ENCODE measurements around the gene SSH2.

Gene SSH2

GRCh38 chr17:29633886-29634285, 296.1 kb downstream of the SSH2 start:
- no peak for DNase-seq (ENCODE audit: low read depth)
- no peak for TF ChIP-seq CTCF (conservative IDR thresholded peaks at IDR 0.05; ENCODE audit: low read depth, low read length)
- H3K4me3 ChIP-seq (ENCODE audit: low read depth, low read length), result no peak overlapping the region

GRCh38 chr17:29630630-29631193, 299.3 kb downstream of the SSH2 start:
- TF ChIP-seq CTCF (conservative IDR thresholded peaks at IDR 0.05; ENCODE audit: low read depth, low read length), result no peak
- no peak for DNase-seq (ENCODE audit: low read depth)
- H3K4me3 ChIP-seq (ENCODE audit: low read depth, low read length), result no peak overlapping the region

DNA sequence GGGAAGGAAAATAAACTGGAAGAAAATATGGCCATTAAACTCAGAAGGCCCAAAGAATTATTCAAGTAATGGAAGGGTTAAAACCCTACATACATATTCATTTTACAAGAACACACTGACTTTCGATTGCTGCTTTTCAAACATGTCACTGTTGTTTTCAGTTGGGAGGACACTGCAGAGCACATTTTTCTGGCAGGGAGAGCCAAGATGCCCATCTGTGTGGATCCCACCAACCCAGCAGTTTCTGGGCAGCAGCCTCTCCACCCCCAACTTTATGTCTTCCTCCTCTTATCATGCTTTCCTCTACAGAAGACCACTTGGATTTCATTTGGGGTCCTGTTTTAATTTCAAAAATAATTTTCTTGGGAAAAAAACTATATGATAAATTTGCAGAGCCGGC, 300.2 kb downstream of the SSH2 start:
- DNase-seq (ENCODE audit: low read depth), result no peak
- no peak for TF ChIP-seq CTCF (conservative IDR thresholded peaks at IDR 0.05; ENCODE audit: low read depth, low read length)
- H3K4me3 ChIP-seq (ENCODE audit: low read depth, low read length), result no peak overlapping the region

DNA sequence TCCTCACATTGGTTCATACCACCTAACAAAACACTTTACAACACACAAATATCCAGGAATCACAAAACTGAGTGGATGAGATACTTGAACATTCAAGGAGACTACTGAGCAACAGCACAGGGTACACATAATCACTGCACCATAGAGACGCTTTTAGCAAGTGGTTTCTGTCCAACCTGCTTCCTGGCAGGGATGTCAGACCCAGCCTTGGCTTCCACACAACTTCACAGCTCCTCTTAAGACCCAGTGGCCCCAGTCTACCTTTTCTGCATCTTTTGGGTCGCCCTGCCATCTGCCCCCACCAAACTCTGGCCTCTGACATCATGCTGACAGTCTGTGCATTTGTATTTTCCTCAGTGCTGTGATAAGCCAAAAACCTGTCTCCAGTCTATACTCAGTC, 301.4 kb downstream of the SSH2 start:
- DNase-seq (ENCODE audit: low read depth), result no peak
- no peak for TF ChIP-seq CTCF (conservative IDR thresholded peaks at IDR 0.05; ENCODE audit: low read depth, low read length)
- no peak overlapping the region for H3K4me3 ChIP-seq (ENCODE audit: low read depth, low read length)

DNA sequence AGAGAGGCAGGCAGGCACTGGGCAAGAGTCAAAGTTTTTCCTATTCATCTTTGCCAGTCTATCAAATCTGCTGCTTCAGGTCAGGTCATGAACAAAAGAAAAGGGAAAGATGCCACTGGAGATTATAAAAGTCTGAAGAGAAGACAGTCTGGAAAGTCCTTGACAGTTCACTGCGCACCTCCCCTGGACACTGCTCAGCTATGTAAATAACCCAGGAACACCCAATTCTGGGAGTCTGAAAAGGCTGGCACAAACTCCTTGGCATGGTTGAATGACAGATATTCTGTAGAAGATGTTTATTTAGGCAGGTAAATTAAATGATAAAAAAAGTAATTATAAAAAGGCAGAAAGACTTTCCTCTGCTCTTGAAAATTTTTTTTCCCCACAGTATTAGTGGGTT, 302.1 kb downstream of the SSH2 start:
- no peak for DNase-seq (ENCODE audit: low read depth)
- TF ChIP-seq CTCF (conservative IDR thresholded peaks at IDR 0.05; ENCODE audit: low read depth, low read length), result no peak
- H3K4me3 ChIP-seq (ENCODE audit: low read depth, low read length), result no peak overlapping the region

DNA sequence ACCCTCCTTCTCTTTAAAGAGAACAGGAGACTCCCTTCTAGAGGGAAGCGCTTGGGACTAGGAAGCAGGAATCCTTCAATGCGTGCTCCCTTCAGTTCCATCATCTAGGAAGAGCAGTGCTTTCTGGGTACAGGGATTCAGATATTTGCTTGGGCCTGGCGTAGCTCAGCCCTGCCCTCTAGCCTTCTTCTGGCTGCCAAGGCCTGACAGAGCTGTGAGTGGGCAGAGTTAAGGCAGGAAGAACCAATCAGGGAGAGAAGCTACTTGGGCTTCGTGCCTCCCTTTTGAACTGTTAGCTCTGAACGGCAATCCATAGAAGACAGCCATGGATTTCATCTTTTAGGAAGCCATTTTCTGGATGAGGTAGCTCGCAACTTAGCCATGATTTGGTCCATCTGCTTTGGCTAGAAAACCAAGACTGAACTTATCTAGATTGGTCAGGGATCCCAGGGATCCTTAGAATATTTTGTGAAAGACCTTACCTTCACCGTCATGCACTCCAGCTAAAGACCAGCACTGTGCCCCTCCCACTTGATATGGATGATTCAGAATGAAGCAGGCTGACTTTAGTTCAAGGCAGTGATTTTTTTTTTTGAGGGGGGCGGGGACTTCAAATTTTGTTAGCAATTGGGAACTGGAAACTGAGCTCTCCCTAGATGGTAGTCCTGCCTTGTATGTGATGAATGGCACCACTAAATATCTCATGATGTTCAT, 304.8 kb downstream of the SSH2 start:
- H3K4me3 ChIP-seq (ENCODE audit: low read depth, low read length), result no peak overlapping the region
- DNase-seq (ENCODE audit: low read depth), result no peak
- TF ChIP-seq CTCF (conservative IDR thresholded peaks at IDR 0.05; ENCODE audit: low read depth, low read length), result no peak

DNA sequence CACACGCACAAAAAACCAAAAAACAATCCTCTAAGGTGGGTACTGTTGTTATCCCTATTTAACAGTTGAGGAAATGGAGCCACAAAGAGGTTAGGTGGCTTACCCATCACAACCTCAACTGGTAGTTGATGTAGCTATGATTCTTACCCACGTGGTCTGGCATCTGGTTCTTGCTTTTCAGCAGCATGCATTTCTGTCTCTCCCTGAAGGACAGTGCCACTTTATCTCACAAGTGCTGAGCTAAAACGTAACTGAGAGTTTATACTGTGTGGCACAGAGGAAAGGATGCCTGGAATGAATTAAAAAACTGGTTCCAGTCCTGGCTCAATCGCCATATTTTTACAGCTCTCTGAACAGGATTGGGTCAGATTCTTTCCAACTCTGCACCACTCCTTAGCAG, 305.4 kb downstream of the SSH2 start:
- DNase-seq (ENCODE audit: low read depth), result no peak
- no peak overlapping the region for H3K4me3 ChIP-seq (ENCODE audit: low read depth, low read length)
- no peak for TF ChIP-seq CTCF (conservative IDR thresholded peaks at IDR 0.05; ENCODE audit: low read depth, low read length)

All from choroid plexus epithelial cell (primary cell).